ENCODE measurements around the gene ARID5B.
"Not testable (repeated sequence)": the region's sequence is repeated elsewhere in the genome, so short reads cannot be mapped to it uniquely, and the experiment has no call there.

ARID5B gene

DNA sequence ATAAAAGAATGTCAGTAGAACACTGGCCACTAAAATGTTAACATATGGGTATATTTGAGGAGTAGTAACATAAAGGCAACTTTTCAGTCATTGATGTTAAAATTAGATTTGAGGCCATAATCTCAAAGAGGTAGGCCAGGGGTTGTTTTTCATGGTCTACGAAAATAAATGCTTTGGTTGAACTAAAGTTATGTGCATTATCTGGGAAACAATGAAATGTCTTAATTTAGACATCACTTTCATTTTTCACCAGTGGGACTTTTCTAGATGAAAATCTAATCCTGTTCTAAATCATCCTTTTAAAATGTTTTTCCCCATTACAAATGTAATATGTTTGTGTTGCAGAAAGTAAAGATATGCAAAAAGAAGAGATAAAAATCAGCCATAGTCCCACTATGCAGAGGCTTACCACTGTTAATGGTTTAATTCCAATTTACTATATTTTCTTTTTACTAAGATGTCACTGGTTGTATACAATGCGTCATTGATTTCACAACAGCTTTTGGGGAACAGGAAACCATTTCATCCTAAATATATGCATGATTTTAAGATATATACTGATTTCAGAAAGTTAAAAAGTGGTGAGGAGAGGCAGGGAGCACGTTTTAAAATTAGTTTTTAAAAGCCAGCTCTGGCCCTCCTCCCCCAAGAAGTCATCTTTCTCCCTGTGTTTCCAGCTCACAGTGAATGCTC is 64.3 kb downstream of the ARID5B start:
- no peak for DNase-seq

DNA sequence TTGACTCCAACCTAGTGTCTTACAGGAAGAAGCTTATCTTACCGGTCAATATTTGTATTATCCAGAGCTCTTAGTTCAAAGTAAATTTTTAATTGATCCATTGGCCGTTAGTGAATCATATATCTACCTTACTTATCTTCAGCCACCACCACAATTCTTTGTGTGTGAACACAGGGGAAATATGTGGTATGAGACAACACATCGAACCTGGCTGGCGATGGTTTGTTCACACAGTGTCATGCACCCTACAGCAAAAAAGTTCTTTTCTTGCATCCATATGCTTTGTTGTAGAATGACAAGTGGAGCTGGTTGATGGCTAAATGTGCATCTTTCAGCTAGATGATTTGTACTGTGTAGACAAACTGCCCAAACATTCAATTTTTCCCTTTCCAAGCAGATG is 65.8 kb downstream of the ARID5B start:
- DNase-seq = no peak

DNA sequence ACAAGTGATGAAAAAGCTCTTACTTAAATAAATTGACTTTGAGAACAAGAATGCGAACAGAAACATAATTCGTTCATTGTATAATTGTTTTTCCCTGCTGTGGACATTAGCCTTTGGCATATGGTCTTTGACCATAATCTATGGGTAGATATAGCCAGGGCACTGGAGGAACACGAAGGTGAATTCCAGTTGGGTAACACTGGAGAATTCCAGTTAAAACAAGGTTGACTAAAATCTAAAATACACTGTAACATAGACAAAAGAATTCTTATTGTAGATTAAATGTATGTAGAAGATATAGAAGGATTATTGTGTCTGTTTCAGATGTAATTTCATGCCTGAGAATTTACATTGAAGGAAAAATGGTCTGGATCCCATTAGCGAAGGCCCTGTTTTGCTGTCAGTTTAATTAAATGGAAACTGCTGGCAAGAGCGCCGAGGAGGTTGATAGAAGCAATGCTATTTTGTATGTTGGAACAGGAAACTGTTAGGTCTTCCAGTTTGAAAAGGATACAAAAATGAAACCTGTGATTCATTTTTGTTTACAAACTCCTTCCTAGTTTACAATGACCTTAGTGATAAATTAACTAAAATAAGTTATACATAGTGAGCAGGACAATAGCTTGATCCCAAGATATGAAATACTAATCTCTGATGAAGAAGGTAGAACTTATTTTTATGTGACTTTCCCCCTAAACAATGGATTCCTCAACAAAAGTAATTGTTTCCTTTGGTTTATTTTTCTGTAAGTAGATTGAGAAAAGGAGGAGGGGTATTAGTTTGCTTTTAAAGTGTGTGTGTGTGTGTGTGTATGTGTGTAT is 68.9 kb downstream of the ARID5B start:
- no peak for DNase-seq

DNA sequence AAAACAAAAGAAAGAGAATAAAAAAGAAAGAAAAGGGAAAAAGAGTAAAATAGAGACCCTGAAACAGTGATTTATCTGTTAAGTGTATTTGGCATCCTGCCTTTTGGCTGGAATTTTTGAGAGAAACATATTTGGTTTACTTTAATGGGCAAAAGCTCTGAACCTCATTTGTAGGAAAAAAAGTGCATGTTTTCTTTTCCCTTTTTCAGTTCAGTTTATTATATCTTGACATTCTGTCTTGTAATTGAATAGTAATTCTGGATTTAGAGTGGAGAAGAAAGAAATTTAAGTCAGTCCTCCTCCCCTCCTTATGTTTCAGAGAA is 69.5 kb downstream of the ARID5B start:
- DNase-seq = no peak

DNA sequence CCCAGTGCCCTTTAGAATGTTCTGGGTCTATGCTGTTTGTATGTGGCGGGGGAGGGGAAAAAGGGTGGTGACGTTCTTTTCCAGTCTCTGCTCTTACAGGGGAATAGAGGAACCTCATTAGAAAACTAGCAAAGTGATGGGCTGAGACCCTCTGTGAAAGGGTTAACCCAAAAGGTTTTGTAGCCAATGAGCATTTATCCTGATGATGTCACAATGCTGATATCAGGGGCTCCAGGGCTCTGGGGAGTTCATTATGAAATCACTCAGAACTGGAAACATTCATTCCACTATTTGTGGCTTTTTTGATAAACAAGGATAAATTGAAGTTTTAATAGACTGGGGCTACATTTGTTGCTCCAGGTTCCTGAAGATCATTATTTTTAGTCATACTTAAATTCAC is 71.7 kb downstream of the ARID5B start:
- DNase-seq = no peak

DNA sequence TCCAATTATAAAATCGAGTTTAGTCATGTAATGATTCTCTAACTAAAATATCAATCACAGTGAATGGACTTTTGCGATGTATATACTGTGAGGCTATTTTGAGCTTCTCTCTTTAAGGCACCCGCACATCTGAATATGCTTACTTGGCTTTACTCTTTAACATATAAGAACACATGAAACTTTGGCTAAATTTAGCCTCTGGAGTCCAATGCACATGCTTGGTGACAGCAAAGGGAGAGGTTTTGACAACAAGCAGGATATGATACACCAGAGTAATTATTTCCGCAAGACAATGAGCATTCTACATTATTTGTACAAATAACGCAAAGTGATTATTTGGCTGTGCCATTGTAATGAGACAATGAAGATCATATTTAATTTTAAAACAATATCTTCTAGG is 72.4 kb downstream of the ARID5B start:
- no peak for DNase-seq

DNA sequence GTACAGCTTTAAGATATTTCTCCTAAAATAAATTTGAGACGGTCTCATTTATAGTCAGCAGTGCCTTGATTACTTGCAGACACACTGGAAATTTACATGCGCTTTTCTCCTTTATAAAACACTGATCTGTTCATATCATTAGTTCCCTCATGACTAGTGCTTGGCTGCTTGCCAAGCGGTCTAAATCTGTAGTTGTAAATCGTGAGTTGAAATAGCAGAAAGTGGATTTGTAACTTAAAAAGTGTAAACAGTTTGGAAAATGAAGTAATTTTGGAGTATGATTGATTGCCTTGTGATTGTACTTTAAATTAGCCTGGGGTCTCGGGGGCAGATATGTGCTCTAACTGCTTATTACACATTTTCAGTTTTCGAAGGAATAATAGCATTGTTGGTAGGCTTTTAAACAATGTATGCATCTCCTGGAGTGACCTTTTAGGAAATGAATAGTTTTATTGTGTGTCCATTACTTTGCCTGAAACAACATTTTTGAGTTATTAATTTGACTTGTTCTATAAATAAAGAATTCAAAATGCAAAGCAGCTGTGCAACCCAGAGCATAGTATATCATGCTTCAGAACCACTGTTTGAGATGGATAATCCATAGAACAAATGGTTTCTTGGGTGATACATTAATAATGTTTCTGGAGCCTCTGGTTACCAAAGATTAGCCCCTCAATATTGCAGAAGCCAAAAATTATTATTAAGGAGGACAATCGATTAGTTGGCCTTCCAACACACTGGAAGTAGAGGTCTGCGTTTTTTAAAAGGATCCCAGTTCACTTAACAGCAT is 73.3 kb downstream of the ARID5B start:
- no peak for DNase-seq

DNA sequence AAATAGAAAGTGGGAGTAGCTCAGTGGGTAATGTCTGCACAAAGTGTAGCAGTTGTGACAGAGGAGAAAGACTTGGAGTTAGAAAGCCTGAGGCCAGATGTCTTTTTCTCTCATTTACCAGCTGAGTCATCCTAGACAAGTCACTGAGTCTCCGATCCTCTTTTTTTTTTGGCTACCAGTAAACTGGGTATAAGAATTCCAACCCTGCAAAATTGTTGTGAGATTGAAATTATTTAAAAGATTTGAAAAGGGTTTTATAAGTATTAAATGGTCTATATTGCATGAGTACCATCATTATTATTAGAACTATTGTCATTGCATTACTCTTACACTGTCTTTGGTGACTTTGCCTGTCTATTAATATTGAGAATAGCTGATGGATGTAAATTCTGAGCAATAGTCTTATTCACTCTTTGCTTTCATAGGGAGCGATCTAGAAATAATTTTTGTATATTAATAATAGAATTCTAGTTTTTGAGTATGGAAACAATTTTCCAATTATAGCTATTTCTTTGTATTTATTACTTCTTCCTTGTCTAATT is 74.0 kb downstream of the ARID5B start:
- DNase-seq = no peak

DNA sequence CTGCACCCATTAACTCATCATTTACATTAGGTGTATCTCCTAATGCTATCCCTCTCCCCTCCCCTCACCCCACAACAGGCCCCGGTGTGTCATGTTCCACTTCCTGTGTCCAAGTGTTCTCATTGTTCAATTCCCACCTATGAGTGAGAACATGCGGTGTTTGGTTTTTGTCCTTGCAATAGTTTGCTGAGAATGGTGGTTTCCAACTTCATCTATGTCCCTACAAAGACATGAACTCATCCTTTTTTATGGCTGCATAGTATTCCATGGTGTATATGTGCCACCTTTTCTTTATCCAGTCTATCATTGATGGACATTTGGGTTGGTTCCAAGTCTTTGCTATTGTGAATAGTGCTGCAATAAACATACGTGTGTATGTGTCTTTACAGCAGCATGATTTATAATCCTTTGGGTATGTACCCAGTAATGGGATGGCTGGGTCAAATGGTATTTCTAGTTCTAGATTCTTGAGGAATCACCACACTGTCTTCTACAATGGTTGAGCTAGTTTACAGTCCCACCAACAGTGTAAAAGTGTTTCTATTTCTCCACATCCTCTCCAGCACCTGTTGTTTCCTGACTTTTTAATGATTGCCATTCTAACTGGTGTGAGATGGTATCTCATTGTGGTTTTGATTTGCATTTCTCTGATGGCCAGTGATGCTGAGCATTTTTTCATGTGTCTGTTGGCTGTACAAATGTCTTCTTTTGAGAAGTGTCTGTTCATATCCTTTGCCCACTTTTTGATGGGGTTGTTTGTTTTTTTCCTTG is 75.6 kb downstream of the ARID5B start:
- DNase-seq = not testable (repeated sequence)

DNA sequence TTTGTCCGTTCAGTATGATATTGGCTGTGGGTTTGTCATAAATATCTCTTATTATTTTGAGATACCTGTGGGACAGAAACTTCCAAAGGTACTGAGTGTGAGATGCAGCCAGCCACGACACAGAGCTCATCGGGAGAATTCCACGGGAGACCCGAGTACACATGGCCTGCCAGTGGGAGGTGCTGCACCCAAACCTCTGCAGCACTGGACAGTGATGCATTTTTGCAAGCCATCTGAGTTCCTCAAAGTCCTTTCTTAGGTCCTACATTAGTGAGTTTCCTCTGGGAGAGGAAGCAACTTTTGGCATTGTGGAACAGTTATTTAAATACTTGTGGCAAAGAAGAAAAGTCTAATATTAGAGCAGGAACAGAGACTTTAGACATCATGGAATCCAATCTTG is 77.5 kb downstream of the ARID5B start:
- DNase-seq = no peak

DNA sequence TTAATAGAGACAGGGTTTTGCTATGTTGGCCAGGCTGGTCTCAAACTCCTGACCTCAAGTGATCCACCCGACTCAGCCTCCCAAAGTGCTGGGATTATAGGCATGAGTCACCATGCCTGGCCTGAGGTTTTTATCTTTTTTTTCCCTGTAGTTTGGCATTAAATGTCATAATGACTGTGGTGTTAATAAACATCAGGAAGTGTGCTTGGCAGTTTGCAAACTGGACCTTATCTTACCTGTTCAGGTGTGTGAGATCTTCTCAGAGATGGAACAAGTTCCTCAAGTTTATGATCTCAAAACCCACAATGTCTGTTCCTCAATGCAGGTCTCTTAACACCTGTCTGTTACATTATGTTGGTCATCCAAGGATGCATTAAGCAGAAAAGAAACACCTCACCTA is 80.0 kb downstream of the ARID5B start:
- no peak for DNase-seq

DNA sequence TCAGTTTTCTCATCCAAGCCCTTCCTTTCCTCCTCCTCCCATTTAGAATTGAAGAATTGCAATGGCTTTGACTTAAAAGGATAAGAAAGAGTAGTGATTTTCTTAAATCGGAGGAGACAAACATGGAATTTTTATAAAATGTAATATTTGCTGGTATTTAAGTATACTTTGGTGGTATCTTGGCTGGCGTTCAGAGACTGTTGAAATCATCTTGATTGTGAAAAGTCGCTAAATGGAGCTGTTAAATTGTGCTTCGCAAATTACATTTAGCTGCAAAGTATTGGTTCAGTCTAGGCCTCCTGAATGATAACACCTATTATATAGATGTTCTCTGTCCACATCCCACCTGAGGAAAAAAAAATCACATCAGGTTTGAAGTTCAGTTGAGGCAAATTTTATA is 81.8 kb downstream of the ARID5B start:
- no peak for DNase-seq

DNA sequence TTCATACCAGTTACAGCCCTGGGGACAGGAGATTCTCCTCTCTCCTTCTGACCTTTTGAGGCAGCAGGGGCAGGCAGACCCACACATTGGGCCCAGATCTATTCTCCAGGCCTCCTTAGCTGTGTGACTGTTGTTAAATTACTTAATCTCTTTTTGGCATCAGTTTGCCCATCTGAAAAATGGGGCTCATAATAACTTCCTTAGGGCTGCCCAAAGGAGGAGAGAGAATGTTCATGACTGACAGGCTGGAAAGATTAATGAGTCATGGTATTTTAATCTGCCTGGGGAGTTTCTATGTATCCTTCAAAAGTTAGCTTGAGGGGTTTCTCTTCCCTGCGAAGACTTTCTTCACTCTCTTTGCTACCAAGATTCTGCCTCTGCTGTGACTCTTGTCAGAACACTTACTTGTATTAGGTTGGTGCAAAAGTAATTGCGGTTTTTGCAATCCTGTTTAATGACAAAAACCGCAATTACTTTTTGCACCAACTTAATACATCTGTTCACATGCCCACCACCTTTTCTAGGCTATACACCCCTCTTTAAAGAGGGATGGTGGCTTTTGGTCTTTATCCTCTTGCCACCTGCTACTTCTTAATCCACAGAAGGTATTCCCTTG is 83.4 kb downstream of the ARID5B start:
- DNase-seq = no peak

DNA sequence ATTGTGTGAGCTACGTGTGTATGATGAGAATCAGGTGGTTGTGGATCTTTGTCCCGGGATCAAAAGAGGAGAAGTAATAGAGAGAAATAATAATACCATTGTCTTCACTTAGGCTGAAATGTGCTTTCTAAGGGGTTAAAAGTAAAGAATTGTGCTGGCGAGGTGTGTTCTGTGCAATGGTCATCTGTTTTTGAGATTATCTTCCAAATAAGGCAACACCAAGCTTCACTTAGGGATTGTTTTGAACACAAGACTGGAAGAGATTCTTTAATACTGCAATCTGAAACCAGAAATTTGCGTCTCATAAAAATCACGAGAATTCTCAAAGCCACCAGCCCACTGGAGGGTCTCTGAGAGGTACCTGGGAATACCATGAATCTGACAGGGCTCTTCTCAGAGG is 84.2 kb downstream of the ARID5B start:
- DNase-seq = no peak

DNA sequence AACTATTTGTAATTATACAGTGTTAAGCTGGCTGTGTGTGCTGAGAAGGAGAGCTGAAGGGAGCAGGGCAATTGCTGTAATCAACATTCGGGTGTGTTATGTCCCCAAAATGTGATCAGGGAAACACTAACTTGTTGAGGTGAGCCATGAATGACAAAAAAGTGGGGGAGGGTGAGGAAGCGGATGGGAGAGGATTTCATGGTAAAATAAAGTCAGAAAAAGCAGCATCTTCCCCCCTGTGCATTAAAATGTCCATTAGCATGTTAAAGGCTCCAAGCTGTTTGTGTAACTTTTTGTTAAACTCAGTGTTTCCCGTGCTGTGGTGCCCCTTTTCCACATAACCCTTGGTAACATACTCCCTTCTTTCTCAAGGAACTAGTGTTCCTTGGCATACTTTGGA is 84.9 kb downstream of the ARID5B start:
- no peak for DNase-seq

DNA sequence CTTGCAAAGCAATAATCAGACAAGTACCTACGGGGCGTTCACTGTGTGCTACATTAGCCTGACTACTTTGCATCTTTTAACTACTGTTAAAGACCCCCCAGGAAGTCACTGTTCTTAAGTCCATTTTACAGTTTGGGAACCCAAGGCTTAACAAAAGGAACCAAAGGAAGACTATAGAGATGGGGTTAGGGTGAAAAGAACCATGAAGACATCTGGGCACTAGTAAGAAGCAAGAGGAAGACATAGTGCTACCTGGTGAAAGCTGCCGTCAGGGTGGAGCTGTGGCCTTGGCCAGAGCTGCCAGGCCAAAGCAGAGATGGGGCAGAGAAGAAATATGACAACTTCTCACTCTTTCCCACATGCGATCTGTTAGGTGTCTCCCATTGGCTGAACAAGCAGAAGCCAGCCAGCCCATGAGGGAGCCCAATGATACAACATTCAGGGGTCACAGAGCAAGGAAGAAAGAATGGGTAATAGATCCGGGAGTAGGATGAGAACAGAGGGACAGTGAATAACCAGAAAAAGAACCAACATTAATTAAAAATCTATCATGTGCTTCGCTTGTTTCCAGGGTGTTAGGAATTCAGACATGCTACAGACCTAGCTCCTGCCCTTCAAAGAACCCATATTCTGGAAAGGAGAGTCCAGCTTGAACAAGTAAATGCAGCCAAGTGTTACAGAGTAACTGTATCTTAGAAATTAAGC is 85.4 kb downstream of the ARID5B start:
- no peak for DNase-seq

DNA sequence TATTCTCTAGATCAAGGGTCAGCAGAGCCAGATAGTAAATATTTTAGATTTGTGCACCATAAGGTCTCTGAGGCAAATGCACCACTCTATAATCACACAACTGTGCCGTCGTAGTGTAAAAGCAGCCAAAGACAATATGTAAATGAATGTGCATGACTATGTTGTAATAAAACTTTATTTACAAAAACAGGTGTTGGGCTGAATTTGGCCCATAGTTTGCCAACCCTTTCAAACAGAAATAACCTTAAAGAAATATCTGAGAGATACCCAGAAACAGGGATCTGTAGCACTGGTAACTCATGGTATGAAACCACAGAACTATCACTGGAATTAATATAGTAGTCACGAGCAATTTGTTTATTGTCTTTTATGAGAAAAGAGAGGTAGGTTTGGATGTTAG is 86.0 kb downstream of the ARID5B start:
- DNase-seq = no peak

DNA sequence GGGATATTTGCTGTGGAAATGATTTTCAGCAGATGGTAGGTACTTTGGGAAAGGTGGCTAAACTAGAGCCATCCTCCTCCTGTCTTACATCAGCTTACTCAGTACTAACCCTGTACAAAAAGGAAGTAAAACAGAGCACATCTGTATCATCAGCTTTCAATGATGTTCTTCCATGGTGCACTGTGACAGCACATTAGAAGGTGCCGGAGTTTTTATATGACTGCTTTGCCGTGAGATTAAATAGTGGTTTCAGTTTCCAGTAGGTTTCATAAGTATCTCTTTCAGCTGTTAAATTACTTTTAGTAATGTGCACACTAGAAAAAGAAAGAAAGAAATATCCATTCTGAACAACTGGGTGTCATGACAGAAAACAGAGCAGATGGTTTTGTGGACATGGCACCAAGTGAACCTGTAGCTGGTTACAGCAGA is 86.5 kb downstream of the ARID5B start:
- DNase-seq = no peak

DNA sequence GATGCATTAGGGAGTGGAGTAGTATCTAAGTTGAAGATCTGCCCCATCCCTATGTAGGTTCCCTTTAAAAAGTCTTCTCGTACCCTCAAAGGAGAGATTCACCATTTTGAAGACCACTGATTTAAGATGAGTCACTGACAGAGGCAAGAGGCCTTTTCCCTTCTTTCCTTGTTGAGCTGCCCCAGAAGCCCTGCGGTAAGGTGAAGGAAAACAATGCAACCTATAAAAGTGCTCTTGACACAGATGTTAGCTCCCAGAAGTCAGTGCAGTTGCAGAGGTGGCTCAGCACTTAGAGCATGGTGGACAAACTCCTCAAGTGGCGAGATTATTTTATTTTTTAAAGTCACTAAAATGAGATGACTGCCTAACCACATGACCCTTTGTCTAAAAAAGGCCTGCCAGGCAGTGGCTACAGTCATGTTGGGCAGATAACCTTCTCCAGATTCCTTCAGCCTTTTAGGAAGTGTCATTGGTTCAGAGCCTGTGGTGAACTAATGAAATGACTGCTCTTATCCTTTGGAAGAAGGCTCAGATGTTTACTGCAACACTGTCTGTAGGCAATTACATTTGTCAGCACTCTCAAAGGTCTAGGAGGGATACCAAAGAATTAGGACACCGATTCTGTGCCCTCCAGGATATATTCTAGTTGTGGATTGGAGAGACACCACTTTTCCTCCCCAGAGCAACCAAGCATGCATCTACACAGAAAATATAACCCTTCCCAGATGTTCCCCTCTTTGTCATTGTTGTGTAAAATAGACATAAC is 88.7 kb downstream of the ARID5B start:
- no peak for DNase-seq

DNA sequence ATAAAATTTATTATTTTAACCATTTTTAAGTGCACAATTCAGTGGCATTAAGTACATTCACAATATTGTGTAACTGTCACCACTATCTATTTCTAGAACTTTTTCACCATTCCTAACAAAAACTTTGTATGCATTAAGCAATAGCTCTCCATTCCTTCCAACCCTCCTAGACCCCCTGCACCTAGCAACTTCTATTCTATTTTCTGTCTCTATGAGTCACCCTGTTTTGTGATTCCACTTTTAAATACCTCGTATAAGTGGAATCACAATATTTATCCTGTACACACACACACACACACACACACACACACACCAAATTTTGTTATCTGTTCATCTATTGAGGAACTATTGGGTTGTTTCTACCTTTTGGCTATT is 89.2 kb downstream of the ARID5B start:
- no peak for DNase-seq

DNA sequence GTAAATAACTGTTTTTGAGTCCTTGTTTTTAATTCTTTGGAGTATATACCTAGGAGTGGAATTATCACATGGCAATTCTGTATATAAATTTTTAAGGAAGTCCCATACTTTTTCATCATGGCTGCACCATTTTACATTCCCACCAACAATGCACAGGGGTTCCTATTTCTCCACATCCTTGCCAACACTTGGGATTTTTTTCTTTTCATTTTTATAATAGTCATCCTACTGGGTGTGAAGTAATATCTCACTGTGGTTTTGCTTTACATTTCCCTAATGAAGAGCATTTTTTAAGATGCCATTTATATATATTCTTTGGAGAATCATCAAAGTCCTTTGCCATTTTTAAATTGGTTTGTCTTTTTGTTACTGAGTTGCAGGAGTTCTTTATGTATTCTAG is 89.7 kb downstream of the ARID5B start:
- DNase-seq = no peak
